ENCODE results near the gene MMEL1. TPM values are rescaled to one million over a fixed set of nuclear protein-coding genes. Genes with fewer than 3 reads are reported as not detected.

MMEL1 gene
- total and polyA plus RNA-seq, 3 donors from 2014 or later, result 17.2 to 36.4 (median 18.8) TPM

- no peak overlapping the region for H3K4me3 ChIP-seq
Measured at GRCh38 chr1:2560299-2561073, 72.3 kb downstream of the MMEL1 start.

GRCh38 chr1:2559509-2560298 is 73.1 kb downstream of the MMEL1 start:
- Histone ChIP-seq H3K4me3 (no peak overlapping the region), H3K4me1 (peaks cover 12% of the 10 kb centered on the region), H3K27ac (no peak overlapping the region), H3K36me3 (ENCODE audit: low read depth, missing control alignments) (no peaks in the 10 kb centered on the region), H3K9me3 (no peaks in the 10 kb centered on the region), H3K27me3 (no peaks in the 10 kb centered on the region)
- DNase-seq, result no peak
- TF ChIP-seq CTCF (IDR thresholded peaks at IDR 0.05) (no peak), POLR2A (IDR thresholded peaks at IDR 0.05) (no peak)
- WGBS, 2 donors, result 78 to 80% methylated on average over 3 to 35 of the region's 35 CpGs
- intact Hi-C loops (cut with DNase I; ENCODE audit: low total_unique reads), result no loop called here

More at GRCh38 chr1:2560299-2561073, 72.3 kb downstream of the MMEL1 start:
- Histone ChIP-seq H3K36me3 (ENCODE audit: low read depth, missing control alignments) (no peaks in the 10 kb centered on the region), H3K9me3 (no peaks in the 10 kb centered on the region), H3K27ac (no peak overlapping the region), H3K4me1 (peaks cover 9% of the 10 kb centered on the region), H3K27me3 (no peaks in the 10 kb centered on the region)
- 90 to 92% methylated on average over 11 to 15 of the region's 15 CpGs for WGBS, 2 donors
- TF ChIP-seq POLR2A (IDR thresholded peaks at IDR 0.05), result no peak
- no peak for TF ChIP-seq CTCF (IDR thresholded peaks at IDR 0.05)
- intact Hi-C loops (cut with DNase I; ENCODE audit: low total_unique reads), result no loop called here
- DNase-seq, result no peak

GRCh38 chr1:2558861-2559260 is 74.0 kb downstream of the MMEL1 start:
- intact Hi-C loops (cut with DNase I; ENCODE audit: low total_unique reads), result no loop called here
- no peak overlapping the region for H3K27ac ChIP-seq
- no peaks in the 10 kb centered on the region for H3K9me3 ChIP-seq
- peaks cover 12% of the 10 kb centered on the region for H3K4me1 ChIP-seq
- 90 to 98% methylated on average over 2 to 6 of the region's 6 CpGs for WGBS, 2 donors
- TF ChIP-seq POLR2A (IDR thresholded peaks at IDR 0.05), result no peak
- DNase-seq, result no peak
- H3K36me3 ChIP-seq (ENCODE audit: low read depth, missing control alignments), result no peaks in the 10 kb centered on the region
- no peaks in the 10 kb centered on the region for H3K27me3 ChIP-seq
- no peak overlapping the region for H3K4me3 ChIP-seq

GRCh38 chr1:2558420-2558819 is 74.4 kb downstream of the MMEL1 start:
- H3K36me3 ChIP-seq (ENCODE audit: low read depth, missing control alignments), result no peaks in the 10 kb centered on the region
- H3K27ac ChIP-seq, result no peak overlapping the region
- no peak for TF ChIP-seq CTCF (IDR thresholded peaks at IDR 0.05)
- TF ChIP-seq POLR2A (IDR thresholded peaks at IDR 0.05), result no peak
- 95 to 97% methylated on average over 8 to 12 of the region's 12 CpGs for WGBS, 2 donors
- DNase-seq, result no peak
- no peaks in the 10 kb centered on the region for H3K27me3 ChIP-seq
- H3K4me3 ChIP-seq, result no peak overlapping the region
- intact Hi-C loops (cut with DNase I; ENCODE audit: low total_unique reads), result no loop called here
- peaks cover 12% of the 10 kb centered on the region for H3K4me1 ChIP-seq
- no peaks in the 10 kb centered on the region for H3K9me3 ChIP-seq

All from testis (tissue), 3 donors.